GM18868 (cell line): Measurements from ENCODE around the gene TAAR8.
"Not testable (repeated sequence)": the region's sequence is repeated elsewhere in the genome, so short reads cannot be mapped to it uniquely, and the experiment has no call there.

ENCODE experiments used
- ATAC-seq: cut with Tn5 transposase; IDR thresholded peaks from one replicate; pipeline ENCODE4 v1.9.1; 2021; ENCODE audit warnings: mild to moderate bottlenecking, moderate library complexity; ENCODE audit not compliant: unreplicated experiment

TAAR8 gene

DNA sequence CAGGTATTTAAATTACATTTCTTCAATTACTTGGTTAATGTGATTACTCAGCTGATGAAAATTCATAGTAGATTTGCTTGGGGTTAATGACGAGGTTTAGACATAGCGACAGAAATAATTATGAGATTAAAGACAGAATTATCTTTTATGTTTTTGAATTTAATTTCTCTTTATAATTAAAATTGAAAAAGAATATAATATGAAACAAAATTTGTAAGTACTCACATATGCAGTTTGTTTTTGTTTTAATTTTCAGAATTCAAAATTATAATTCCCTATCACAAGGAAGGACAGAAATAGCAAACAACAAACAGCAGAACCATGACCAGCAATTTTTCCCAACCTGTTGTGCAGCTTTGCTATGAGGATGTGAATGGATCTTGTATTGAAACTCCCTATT, at the start of gene TAAR8:
TAAR8 (plus strand) TSS at position 301 of the 400 bp plus-strand sequence; CDS start at position 322, 21 bp downstream.
- ATAC-seq, result no peak

- no peak for ATAC-seq
Measured at GRCh38 chr6:132504757-132505156, 47.7 kb upstream of the TAAR8 start.

GRCh38 chr6:132505158-132505557, 47.3 kb upstream of the TAAR8 start:
- no peak for ATAC-seq

- no peak for ATAC-seq
Measured at GRCh38 chr6:132506461-132506860, 46.0 kb upstream of the TAAR8 start.

- no peak for ATAC-seq
Measured at GRCh38 chr6:132506869-132507808, 45.3 kb upstream of the TAAR8 start.

DNA sequence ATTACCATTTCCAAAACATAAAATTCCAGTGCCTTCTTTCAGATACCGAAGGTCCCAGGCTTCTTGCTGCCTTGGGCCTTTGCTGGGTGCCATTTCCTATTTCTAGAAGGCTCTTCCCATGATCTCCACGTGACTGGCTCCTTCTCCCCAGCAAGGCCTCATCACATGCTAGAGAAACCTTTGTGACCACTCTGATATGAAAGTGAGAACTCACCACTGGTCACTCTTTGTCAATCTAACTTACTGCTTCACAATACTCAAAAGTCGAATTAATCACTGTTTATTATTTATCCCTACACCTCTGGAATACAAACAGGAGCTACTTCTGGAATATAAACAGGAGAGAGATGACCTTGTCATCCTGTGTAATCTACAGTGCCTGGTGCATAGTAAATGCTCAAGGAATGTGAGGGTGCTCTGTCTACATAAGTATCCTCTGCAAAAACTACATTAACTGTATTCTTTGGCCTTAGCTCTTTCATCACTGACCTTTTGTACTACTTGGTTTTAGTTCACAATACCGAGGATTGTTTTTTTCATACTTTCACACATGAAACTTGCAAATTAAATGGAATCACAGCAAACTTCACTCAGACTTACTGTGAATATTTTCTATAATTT, 41.2 kb upstream of the TAAR8 start:
- no peak for ATAC-seq

DNA sequence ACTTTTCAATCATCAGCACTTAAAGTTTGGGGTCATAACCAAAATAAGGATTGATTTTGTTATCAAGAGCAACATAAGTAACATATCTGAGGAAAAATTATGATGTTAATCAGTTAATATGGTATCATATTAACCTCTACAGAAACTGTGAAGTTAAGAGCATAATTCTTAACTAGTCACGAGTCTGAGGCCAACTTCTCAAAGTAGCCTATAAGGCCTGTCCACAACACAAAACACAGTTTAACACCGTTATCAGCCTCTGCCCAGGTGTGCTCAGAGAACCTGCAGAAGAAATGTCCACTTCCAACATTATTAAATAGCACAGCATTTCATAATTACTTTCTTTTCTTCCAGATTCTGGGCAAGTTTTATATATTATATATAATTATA, 40.6 kb upstream of the TAAR8 start:
- ATAC-seq, result no peak

DNA sequence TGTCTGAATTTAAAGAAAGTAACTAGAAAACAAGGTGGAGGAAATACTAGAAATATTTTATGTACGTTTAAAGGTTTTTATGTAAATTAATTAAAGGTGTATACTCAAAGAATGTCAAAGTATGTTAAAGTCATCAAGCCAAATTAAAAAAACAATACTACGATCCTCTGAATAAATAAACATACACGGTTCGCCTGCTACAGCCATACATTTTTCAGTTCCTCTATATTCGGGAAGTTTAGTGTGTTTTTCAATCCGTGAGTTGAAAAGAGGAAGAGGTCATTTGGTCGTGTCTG, 40.2 kb upstream of the TAAR8 start:
- no peak for ATAC-seq

GRCh38 chr6:132512638-132513632, 39.5 kb upstream of the TAAR8 start, which contains the start of gene STX7:
TSS of gene STX7 (minus strand) at chr6:132513116. CDS start at chr6:132503530, 9,586 bp downstream.
- peak; percentile 90 for ATAC-seq

GRCh38 chr6:132513831-132514545, 38.5 kb upstream of the TAAR8 start:
- ATAC-seq, result no peak

- ATAC-seq, result no peak
Measured at GRCh38 chr6:132515386-132515785, 37.1 kb upstream of the TAAR8 start.

GRCh38 chr6:132520953-132521352, 31.5 kb upstream of the TAAR8 start:
- ATAC-seq, result no peak

GRCh38 chr6:132524646-132525045, 27.8 kb upstream of the TAAR8 start:
- no peak for ATAC-seq

DNA sequence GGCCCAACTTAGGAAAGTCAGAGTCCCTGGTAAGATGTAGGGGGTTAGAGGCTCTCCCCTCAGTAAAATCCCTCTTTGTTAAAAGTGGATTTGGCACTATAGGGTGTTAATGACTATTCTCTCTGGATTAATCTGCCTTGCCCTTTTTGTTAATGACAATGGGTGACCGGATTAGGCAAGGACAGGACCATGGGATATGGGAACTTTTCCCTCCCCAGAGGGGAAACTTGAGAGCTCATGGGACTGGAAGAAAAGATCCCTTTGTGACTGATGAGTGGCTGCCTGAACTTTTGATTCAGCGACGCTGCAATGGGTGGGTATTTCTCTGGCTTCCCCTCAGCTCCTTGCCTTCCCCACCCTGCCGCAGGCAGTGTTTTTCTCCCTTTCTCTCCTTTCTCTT, 26.6 kb upstream of the TAAR8 start:
- ATAC-seq, result no peak

- ATAC-seq, result no peak
Measured at GRCh38 chr6:132526461-132526860, 26.0 kb upstream of the TAAR8 start.

GRCh38 chr6:132527791-132528190, 24.7 kb upstream of the TAAR8 start:
- no peak for ATAC-seq

- peak; percentile 92 for ATAC-seq
Measured at GRCh38 chr6:132530293-132530974, 22.0 kb upstream of the TAAR8 start.

DNA sequence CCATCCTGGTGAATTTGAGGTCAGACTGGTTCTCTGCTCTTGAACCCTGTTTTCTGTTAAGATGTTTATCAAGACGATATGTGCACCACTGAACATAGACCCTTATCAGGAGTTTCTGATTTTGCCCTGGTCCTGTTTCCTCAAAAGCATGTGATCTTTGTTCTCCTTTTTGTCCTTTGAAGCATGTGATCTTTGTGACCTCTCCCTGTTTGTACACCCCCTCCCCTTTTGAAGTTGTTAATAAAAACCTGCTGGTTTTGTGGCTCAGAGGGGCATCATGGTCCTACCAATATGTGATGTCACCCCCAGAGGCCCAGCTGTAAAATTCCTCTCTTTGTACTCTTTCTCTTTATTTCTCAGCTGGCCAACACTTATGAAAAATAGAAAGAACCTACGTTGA, 17.9 kb upstream of the TAAR8 start:
- not testable (repeated sequence) for ATAC-seq

GRCh38 chr6:132537145-132537544, 15.3 kb upstream of the TAAR8 start:
- no peak for ATAC-seq

- no peak for ATAC-seq
Measured at GRCh38 chr6:132537977-132538376, 14.5 kb upstream of the TAAR8 start, which contains the start of gene TAAR9. TSS of gene TAAR9 (plus strand) at chr6:132538277. CDS start at chr6:132538290, 13 bp downstream.
